Head of caudate nucleus (tissue), 42 donors: Measurements from ENCODE around the gene HOXA13.

Experiments used
- DNase-seq, 42 donors: peaks; one replicate each; pipeline versions ENCODE4 v3.0.0 to v3.0.0-alpha.2; 2020 to 2021; ENCODE audit warnings: mixed read lengths in 7 of 42
- intact Hi-C: fragments of 100-400 bp; cut with DNase I; formaldehyde crosslinking; loops from one replicate; pipeline ENCODE4 v1.15.0; 2022

The HOXA13 gene

DNA sequence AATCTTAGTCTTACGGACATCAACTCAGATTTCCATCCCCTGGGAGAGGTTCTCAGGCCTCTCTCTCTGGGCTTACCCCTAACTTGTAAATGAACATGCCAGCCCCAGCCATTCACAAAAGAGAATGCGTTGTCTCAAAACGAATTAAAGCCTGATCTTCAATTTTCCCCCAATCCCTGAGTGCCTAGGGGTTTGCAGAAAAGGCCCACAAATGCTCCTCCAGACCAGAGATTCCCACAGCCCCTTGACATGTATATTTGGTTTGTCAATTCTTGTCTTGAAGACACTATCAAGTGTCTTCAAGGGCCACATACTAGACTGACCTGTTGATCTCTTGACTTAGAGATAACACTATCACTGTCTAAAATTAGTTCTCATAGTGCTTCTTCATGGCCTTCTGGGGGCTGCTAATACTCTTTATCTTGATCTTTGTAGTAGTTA lies 11.9 kb upstream of the HOXA13 start:
- intact Hi-C loops = no loop called here
- DNase-seq = no peak

DNA sequence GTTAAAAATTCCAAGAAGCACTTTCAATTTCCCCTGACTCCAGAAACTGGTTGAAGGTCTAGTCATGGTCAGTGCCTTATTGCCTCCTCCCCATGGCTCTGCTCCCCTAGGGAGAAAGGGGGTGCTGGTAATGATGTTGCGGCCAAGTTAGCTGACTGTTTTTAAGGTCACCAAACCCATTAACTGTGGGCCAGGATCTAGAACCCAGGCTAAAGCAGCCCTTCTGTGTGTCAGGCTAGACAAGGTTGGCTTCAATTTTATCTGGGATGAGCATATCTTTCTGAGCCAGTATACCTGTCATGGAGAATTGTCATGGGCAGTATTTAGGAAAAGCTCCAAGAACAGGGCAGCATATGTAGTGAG lies 11.2 kb upstream of the HOXA13 start:
- no peak for DNase-seq
- intact Hi-C loops = no loop called here

DNA sequence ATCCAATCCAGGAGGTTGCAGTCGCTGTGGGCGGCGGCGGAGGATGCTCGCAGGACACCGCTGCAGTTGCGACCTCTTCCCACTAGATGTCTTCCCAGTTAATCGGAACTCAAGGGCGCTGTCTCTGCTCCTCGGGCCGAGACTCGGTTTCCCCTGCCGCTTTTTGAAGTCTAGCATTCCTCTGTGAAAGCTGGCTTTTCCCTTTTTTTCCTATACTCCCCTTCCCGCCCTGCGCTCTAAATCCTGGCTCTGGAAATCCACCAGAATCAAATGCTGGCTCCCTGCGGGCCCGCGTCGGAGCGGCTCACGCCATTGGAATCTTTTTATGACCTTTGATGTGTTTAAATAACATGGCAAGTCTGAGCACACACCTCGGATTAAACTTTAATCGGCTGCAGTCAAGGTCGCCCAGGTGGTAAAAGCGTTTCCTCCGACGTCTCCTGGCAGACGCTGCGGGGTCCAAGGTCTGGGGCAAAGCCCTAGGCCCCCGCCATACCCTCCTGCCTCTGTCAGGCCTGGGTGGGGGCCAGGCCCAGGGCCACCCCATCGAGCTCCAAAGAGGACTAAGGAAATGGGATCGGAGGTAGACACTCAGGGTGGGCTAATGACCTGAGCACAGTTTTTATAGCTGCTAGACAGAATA lies 10.7 kb upstream of the HOXA13 start:
- DNase-seq = peak in 38 of 42 donors; percentile 22 to 80 (median 48)
- intact Hi-C loops = no loop called here

DNA sequence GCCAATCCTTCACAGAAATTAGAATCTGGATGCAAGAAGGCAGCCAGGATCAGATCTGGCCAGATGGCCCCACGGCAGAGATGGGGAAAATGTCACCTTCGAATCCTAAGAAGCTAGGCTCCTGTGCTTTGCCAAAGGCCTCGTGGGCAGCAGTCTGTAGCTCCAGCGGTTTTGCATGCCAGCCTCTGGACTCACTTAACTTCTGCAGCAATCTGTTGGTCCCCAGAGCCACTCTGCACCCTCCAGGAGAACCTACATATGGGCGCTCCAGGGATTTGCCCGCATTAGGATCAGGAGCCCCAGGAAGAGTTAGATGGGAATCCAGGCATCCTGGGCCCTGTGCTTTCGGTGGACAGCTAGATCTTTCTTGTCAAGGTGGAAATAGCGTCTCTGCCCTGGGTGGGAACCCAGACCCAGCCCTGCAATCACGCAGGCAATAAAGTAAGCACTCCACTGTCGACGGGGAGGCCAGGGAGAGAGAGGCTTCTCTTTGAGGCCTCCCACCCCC lies 10.1 kb upstream of the HOXA13 start:
- intact Hi-C loops = no loop called here
- DNase-seq = no peak

DNA sequence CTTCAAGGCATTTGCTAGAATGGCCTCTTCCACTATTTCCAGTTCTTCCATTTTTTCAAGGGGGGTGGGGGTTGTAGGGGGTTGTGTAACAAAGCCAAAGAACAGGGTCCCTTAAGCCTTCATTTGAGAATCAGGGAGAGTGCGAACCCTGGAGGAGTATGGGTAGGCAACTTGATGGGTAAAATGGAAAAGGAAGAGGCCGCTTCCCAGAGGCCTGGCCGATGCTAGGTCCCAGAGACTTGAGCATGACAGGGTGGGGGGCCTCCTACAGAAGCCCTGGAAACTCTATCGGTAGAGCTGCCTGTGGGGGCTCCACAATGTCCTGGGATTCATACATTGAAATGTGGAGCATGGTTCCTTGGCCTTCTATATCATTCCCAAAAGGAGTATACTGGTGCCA lies 9.1 kb upstream of the HOXA13 start:
- DNase-seq = no peak
- intact Hi-C loops = no loop called here

DNA sequence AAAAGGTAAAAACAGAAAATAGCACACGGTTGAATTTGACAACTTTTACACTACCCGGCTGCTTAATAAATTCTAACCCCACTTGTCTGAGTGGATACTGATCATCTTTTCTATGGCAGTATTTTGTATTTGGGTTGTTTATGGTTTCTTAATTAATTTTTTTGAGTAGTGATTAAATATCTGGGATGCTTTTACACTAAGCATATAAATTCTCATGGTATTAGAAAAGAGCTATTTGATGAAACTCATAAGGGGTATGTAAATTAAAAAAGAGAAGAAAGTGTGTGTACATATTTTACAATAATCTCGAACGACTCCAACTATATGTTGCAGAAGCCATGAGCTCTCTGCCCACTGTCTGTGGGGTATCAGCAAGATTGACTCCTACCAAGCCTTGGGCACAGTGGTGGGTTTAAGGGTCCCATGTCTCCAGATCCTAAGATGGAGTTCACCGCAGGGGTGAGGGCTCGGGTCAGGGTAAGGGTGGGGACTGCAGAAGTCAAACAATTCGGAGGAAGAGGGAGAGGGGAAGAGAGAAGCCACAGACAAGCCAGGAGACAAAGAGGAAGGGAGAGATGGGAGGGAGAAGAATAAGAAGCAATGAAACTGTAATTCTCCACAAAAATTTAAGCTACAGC lies 7.6 kb upstream of the HOXA13 start:
- intact Hi-C loops = no loop called here
- DNase-seq = no peak

DNA sequence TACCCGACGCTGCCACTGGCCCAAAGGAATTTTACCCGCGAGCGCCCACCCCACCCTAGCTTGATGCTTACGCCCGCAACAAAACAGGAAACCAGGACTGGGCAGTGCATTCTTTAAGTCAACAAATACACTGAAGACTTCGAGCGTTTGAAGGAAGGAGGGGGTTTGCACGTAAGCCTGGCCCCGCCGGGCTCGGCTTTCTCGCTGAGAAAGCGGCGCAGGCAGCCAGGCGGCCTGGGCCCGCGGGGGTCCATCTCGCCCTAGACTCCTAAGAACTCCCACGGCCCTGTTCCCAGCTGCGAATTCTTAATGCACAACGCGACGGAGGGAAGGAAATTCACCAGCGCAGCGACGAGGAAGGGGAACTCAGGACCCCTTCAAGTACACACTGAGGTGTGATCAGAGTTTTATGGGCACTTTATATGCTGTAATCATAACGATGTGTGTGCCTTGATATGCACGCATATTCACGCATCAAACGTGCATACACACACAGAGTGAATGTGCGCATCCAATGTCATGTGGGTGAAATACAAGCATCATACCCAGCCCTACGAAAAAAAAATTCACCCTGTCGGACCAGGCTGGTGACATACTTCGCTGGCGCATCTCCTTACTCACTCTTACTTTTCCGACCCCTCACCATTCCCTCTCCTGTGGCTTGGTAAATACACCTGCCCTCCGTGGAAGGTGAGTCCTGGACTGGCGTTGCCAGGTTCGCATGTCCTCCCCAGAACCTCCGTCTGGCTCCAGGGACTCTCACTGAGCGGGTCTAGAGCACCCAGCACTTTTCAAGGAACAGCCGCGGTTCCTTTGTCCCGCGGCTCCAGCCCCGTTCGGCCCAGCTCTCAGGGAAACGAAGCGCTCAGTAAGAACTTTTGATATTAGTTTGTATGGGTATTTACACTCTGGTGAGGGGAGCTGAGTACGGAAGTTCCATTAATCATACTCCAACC lies 5.7 kb upstream of the HOXA13 start:
- peak in 2 of 42 donors; percentile 1 to 4 for DNase-seq
- intact Hi-C loops = no loop called here

DNA sequence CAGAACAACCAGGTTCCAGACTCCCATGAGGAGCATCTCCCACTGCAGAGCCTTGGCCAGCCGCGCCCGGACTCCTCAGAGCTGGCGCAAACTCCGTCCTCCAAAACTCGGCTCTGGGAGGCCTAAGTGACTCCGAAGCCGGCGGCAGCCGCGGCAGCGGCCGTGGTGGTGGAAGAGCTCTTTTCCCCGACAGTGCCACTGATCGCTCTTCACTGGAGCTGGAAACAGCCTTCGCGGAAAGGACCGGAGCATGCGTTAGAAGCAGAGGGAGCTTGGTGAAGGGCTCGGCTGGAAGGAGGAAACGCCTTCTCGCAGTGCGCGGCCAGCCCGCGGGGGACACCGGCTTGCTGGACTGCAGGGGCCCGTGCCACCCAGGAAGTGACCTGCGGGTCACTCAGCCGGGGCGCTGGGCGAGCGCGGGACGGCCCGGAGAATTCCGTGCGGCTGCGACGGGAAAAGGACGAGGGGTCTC lies 5.0 kb upstream of the HOXA13 start:
- intact Hi-C loops = no loop called here
- DNase-seq = peak in 3 of 42 donors; percentile 14 to 44 (median 18)

DNA sequence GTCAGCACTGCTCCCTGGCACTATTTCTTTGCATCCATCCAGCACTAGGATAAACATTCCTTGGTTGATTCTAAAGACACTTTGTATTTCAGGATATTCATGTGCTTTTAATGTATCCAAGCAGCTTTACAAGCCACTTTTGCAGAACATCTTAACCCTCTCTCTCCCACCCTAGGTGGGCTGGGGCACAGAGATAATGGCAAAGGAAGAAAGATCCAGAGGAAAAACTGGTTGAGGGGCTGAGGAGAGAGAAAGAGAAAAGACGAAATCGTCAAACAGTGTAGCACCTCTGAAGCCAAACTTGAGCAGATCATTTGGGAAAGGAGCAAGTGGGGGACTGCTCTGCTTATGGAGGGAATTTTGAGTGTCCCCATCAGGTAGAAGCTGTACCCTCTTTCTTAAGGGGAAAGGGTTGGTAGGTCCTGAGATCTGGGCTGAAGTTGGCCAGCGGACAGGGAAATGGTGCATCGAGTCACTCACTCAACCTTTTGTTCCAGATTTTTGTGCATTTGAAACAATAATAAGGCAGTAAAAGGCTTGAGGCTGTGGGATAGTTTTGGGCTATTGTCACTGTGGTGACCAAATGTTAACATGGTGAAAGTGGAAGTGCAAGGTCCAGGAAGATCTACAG lies 4.2 kb upstream of the HOXA13 start:
- DNase-seq = no peak
- intact Hi-C loops = no loop called here

DNA sequence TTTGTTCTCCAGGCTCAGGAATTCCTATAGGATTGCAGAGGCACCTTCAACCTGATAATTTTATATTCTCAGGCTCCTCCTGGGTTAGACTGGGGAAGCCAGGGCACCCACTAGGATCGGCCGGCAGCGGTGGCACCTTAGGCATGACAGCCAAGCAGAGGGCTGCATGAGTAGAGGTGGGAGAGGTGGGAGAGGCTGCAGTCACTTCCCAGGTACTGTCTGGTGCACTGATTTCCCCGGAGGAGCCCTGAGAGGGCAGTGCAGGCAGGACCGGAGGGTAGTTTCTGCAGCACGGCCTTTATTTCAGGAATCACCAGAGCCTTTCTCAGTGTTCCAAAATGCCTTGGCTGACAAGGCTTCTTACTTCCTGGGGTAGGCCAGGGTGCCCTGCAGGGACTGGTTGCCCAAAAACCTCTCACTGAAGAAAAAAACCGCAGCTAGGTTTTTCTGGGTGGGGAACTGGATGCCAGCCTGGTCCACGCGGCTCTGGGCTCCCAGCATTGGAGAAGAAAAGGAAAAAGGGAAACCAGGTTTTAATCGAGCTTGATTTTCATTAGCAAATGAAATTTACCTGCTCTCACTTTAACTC lies 3.6 kb upstream of the HOXA13 start:
- intact Hi-C loops = no loop called here
- DNase-seq = peak in 3 of 42 donors; percentile 14 to 35 (median 23)

DNA sequence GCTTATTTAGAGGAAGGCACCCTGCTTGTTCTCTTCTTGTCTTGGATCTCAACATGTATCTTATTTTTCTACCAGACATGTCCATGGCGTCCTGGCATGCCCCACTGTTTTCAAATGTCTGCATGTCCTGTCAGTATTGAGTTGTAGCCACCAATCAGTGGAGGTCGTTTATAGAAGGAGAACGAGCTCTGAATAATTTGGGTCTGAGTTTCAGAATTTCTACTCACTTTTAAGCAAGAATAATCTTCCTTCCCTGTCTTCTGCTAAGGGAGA lies 2.9 kb upstream of the HOXA13 start:
- intact Hi-C loops = no loop called here
- DNase-seq = peak in 2 of 42 donors; percentile 4 to 5

DNA sequence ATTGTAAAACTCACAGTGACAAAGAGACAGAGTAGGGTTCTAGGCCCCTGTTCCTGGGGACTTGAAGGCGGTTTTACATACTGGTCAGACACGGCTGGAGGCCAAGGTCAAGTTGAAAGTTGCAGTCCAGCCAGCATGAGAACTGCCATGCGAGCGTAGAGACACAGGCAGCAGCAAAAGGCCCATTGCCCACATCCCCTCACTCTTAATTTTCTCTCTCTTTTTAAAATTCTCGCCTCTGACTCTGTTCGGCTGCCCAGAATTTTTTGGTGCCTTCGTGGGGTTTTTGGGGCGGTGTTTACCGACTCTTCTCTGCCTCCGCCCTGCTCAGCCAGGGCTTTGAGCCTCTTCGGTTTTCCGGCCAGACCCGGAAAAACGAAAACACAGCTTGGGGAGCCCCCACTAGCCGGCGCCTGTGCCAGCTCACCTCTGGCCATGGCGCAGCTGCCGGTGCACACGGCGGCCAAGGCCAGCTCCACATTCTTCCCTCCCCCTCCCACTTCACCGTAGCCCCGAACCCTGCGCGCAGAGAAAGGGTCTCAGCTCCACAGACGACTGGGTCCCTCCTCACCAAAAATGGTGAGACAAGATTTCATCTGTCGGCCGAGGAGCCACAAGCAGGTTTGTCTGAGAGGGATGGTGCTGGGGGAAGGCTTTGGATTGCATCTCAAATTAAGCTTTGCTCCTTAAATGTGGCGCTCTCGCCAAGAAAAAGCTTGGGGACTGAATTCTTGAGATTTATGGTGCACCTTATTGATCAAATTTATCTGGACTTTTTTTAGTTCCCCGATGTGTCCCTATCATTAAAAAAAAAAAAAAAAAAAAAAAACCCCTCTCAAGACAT lies 2.3 kb upstream of the HOXA13 start:
- DNase-seq = peak in 5 of 42 donors; percentile 7 to 41 (median 18)
- intact Hi-C loops = no loop called here

DNA sequence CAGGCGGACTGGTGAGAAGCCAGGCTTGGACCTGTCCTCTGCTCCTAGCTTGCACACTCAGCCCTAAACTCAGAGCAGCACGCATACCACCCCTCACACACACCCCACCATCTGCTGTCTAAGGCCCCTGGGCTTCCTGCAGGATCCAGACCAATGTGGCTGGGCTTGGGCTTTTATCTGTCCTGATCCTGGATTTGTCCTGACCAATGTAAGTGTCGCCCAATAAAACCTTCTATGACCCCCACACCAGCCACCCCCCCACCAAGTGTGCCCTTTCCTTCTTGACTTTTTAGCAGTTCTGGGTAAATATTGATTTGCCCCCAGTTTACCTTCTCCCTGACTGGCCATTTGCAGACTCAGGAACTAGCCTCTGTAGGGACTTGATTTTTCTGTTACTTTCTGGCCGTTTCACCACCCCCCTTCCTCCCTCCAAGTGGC lies 1.7 kb upstream of the HOXA13 start:
- peak in 3 of 42 donors; percentile 2 to 23 (median 9) for DNase-seq
- intact Hi-C loops = no loop called here

DNA sequence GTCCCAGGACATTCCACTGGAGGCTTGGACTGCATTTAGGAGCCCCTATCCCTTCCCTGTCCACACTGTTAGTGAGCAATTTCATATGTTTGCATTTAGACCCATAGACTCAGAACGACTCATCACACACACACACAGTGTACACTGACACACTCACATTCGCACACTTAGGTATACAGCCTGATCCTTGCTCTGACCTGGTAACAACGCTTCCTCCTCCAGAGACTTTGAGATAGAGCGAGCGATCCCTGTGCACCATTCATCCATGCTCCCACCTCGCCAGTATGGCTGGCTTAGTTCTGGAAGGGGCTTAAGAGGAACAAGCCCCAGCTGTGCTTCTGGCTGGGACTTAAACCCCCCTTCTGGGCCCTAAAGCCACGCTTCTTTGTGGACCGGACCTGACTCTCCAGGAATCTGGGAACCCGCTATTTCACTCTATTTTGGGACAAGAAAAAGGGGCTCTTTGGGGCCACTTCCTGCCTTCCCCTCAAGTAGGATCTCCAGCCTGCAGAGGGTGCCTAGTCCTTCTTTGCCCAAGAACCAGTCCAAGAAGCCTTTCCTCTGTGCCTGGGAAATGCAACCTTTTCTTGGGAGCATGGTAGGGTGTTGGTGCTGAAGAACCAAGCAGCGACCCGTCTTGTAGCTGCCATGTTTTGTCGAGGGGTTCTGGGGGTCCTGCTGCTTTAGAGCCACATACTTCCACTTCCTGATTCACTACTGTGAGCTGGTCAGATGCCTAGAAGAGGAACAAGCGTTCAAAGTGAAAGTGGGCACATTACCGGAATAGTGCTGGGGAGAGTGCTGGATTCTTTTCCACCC lies 1.1 kb upstream of the HOXA13 start:
- DNase-seq = peak in 6 of 42 donors; percentile 12 to 45 (median 23)
- intact Hi-C loops = no loop called here

DNA sequence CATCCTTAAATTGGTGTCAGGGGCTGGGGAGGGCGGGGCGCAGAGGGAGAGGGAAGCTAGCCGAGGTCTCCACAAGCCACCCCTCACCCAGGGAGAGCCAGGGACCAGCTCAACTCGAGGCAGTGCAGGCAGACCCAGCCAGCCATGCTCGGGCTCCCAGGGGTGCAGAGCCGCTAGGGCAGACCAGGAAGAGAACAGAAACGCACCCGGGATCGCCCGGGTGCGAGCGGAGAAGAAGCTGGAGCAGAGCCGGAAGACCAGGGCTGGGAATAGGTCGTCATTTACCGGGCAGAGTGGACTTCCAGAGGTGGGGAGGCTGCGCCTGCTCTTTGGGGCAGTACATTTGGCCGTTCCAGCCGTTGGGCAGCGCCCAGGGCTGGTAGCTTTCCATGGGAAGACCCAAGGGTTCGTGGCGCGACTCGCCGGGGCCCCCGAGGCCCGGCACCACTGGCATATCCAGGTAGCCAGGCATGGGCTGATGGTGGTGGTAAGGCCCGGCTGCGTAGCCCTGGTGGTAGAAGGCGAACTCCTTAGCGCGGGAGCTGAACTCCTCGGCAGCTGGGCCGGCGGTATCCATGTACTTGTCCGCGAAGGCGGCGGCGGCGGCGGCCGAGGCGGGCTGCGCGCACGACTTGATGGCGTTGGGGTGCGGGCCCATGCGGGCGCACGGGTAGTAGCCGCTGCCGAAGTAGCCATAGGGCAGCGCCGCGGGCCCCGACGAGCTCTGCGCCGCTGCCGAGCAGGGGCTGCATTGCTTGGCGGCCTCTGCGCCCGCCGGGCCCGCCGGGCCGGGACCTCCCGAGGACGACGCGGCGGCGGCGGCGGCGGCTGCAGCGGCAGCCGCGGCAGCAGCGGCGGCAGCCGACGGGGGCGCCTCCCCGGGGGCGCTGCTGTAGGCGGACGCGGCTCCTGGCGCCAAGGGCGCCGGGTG lies 755 bp downstream of the HOXA13 start:
- intact Hi-C loops = loop anchor here (5.0 to 10.0 kb wide), 2 partner anchors 376 to 723 kb away; no protein-coding TSS in a partner anchor

More for the DNA sequence above, 755 bp downstream of the HOXA13 start:
- peak in 4 of 42 donors; percentile 12 to 37 (median 26) for DNase-seq
